HG03108 (cell line): ENCODE measurements around the gene FKBP8.
A peak's percentile ranks its signal among the peaks of the same experiment; 100 is the strongest.

ENCODE experiments used
- ATAC-seq: cut with Tn5 transposase; IDR thresholded peaks from one replicate; pipeline ENCODE4 v1.9.1; 2021; ENCODE audit warnings: moderate library complexity; ENCODE audit not compliant: unreplicated experiment

Gene FKBP8

DNA sequence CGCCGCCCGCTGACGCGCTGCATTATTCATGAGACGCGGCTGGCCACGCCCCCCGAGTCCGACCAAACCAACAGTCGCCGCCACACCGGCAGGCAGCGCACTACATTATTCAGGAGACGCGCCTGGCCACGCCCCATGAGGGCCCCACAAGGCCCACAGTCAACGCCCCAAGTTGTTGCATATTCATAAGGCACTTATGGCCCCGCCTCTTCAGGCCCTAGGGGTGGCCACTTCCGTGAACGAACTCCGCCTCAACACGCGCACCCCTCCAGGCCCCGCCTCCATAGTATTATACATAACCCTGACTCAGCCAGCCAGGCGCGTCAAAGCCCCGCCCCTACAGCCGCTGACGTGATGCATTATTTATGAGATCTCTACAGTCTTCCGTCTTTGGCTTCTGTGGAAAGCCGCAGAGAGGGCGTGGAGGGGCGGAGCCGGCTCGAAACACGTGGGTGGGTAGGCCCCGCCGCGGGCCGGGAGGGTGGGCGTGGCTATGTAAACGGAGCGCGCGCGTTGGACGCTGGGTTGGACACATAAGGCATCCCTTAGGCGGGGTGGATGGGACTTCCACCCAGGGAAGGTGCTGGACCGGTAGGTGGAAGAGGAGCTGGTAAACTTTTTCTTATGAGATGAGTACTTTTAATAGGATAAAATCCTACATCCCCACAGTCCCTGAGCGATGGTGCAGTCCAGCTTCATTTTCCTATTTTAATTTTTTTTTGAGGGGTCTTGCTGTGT lies 21.1 kb downstream of the FKBP8 start:
- peak; percentile 81 for ATAC-seq

GRCh38 chr19:18521692-18522123 lies 21.7 kb downstream of the FKBP8 start, which contains the start of gene ELL:
ELL (minus strand) TSS chr19:18522070; CDS start chr19:18522055, 15 bp downstream.
- ATAC-seq: peak; percentile 2

- ATAC-seq: no peak
These were observed 22.3 kb downstream of the FKBP8 start for GRCh38 chr19:18520848-18521691.

- no peak for ATAC-seq
These were observed 23.2 kb downstream of the FKBP8 start for GRCh38 chr19:18519962-18520847.

DNA sequence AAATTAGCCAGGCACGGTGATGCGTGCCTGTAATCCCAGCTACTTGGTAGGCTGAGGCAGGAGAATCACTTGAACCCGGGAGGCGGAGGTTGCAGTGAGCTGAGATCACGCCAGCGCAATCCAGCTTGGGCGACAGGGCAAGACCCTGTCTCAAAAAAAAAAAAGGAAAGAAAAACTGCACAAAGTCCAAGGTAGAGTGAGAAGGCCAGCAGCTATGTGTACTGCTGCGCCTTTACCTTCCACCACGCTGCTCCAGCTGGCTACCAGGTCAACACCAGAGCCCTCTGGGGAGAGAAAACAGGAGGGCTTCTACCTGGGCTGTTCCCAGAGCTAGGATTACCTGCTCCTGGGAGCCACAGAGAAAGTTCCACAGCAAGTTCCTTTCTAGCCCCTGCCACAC lies 24.7 kb downstream of the FKBP8 start:
- no peak for ATAC-seq

- no peak for ATAC-seq
These were observed 25.8 kb downstream of the FKBP8 start for GRCh38 chr19:18517606-18518005.

- no peak for ATAC-seq
These were observed 27.4 kb downstream of the FKBP8 start for GRCh38 chr19:18515959-18516358.

- ATAC-seq: no peak
These were observed 28.3 kb downstream of the FKBP8 start for GRCh38 chr19:18514800-18515682.

- ATAC-seq: no peak
These were observed 29.5 kb downstream of the FKBP8 start for GRCh38 chr19:18513868-18514267.

- ATAC-seq: no peak
These were observed 33.2 kb downstream of the FKBP8 start for GRCh38 chr19:18510216-18510615.

DNA sequence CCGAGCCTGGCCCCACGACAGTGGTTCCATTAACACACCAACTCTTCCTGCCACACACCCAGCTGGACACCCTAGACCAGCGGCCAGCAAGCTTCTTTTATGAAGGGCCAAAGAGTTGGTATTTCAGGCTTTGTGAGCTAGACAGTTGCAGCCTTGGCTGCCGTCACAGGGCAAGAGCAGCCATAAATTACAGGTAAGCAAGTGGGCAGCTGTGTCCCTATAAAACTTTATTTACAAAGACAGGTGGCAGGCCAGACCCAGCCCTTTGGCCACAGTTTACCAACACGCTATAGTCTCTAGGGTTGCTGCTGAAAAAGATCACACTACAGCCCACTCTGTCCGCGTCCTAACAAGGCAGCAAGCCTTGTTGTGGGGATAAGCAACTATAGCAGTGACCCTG lies 34.8 kb downstream of the FKBP8 start:
- no peak for ATAC-seq

- ATAC-seq: no peak
These were observed 35.5 kb downstream of the FKBP8 start for GRCh38 chr19:18507727-18508440.

DNA sequence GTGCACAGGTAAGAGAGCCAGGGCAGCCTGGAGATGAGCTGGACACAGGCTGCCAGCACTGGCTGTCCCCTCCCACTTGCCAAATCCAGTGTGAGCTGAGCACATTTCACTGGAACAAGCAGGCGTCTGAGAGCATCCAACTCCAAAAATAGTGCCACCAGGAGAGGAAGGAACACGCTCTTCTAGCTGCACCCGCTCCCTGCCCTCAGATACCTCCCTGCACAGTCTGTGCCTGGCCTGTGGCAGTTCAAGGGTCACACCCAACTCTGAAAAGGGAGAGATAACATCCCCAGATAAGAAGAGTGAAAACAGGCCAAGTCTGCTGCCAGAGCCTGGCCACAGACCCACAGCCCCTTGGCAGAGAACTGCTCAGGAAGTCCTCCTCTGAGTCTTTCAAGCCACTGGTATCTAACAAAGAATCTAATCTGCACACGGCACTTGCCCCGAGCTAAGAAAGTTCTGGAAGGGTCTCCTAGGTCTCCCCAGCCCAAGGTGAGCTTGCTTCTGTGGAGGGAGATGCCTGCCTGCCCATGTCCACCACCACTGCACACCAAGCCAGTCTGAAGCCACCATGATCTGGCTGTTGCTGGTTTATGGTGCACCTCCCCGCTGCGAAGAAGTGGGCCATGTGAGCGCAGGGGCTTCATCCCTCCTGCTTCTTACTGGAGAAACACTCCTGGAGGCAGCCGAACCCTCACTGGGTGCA lies 36.2 kb downstream of the FKBP8 start:
- ATAC-seq: no peak

DNA sequence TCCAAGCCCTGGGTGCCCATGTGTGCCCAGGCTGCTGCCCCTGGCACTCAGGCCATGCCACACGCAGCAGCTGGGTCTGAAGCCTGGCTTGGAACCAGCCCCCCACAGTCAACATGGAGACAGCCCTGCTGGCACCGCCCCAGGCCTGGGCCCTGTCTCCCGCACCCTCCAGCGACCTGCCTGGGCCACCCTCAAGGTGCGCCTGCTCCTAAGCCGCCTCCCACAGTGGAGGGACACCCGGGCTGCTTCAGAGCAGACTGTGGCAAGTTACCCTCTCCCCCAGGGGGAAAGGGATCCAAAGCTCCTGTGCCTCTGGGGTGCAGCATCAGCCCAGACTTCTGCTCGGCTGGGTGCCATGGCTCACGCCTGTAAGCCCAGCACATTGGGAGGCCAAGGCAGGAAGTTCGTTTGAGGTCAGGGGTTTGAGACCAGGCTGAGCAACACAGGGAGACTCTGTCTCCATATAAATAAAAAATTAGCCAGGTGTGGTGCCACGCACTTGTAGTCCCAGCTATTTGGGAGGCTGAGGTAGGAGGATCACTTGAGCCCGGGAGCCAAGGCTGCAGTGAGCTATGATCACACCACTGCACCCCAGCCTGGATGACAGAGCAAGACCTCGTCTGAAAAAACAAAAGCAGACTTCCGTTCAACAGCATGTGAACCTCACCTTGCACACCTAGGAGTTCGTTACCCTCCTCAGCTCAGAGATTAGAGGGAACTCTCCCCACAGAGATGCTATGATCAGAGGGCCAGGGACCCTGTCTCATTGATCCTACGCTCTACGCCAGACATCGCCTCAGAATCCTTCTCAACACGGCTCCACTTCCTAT lies 37.1 kb downstream of the FKBP8 start:
- no peak for ATAC-seq

- no peak for ATAC-seq
These were observed 38.3 kb downstream of the FKBP8 start for GRCh38 chr19:18504886-18505610.

DNA sequence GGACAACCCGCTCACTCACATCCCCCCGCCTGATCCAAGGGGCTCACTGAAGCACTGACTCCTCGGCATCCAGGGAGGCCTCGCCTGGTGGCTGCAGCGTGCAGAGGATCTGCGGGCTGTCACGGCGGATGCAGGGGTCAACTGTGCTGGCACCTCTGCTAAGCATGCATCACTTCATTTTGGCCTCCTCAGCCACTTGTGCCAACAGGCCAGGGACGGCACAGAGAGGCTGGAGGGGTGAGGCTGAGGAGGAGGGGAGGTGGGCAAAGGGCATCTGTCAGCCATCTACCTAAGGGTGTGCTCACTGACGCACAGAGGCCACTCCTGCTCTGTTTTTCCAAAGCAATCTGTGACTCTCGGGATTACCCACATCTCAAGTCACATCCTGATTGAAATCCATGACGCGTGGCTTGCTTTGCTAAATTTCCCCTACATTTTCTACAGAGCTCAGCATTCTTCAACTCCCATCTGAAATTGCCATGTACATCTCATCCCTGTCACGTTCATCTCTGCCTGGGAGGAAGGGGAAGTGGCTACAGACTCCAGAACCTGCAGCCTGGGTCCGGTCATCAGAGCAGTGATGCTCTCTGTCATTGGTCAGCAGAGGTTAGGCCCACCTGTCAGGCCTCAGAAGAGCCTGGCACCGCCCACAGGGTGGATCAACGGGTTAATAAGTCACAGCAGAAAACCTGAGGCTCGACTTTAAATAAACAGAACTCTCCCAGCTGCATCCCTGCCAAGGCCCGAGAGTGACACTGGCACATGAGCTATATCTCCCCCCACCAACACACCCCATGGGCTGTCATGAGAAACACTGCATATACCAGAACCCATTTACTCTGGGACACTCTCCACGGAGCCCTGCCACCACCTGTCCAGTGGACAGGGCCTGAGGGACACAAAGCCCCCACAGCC lies 39.1 kb downstream of the FKBP8 start:
- ATAC-seq: peak; percentile 57
